ENCODE results near the gene RPTOR. TPM values are rescaled to one million over a fixed set of nuclear protein-coding genes. Genes with fewer than 3 reads are reported as not detected.

RPTOR gene
- total RNA-seq, 4 donors from 2014 or later = 34.1 to 65.8 (median 43.6) TPM

DNA sequence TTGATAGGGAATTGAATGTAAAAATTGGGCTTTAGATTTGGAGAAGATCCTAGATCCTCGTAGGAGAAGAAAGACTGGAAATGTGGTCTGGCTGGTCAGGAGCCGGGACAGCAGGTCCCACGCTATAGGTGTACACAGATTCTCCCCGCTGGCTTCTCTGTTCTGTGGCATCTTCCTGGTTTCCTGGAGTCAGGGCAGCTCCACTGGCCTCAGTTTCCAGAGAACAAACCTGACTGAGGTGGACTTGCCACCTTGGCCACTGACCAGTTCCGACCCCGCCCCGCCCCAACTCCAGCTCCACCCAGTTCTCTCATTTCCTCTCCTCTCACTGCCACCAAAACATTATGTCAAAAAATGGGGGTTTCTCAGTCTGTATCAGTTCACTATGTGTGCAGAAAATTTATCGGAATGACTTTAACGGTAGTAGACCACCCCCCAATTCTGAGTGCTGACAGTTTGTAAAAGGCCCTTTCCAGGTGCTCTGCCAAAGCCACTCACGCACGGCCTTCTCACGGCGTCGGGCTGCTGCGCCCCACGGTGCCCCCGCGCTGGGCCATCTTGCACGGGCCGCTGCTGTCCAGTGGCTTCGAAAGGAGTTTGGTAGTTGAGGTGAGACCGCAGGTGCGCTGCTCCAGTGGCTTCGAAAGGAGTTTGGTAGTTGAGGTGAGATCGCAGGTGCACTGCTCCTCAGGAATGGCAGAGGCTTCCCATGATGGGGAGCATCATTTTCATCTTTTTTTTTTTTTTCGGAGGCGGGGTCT lies 285.6 kb downstream of the RPTOR start:
- 96% methylated on average over 27 of the region's 27 CpGs for WGBS
- H3K4me1 ChIP-seq = peaks cover 16 to 46% (median 33%) of the 10 kb centered on the region in 4 donors
- no peak for DNase-seq (ENCODE audit: extremely low spot score)
- no peaks in the 10 kb centered on the region for H3K9me3 ChIP-seq
- no peak overlapping the region for H3K4me3 ChIP-seq
- H3K27me3 ChIP-seq = no peaks in the 10 kb centered on the region
- intact Hi-C loops (cut with DNase I) = loop anchor here (10.0 kb wide), 1 partner anchor 55 kb away; no protein-coding TSS in a partner anchor
- peaks cover 0 to 32% (median 24%) of the 10 kb centered on the region in 4 donors for H3K36me3 ChIP-seq
- H3K27ac ChIP-seq (replicated peaks in 1 of 4) = no peak overlapping the region
- TF ChIP-seq, protein P1, sequence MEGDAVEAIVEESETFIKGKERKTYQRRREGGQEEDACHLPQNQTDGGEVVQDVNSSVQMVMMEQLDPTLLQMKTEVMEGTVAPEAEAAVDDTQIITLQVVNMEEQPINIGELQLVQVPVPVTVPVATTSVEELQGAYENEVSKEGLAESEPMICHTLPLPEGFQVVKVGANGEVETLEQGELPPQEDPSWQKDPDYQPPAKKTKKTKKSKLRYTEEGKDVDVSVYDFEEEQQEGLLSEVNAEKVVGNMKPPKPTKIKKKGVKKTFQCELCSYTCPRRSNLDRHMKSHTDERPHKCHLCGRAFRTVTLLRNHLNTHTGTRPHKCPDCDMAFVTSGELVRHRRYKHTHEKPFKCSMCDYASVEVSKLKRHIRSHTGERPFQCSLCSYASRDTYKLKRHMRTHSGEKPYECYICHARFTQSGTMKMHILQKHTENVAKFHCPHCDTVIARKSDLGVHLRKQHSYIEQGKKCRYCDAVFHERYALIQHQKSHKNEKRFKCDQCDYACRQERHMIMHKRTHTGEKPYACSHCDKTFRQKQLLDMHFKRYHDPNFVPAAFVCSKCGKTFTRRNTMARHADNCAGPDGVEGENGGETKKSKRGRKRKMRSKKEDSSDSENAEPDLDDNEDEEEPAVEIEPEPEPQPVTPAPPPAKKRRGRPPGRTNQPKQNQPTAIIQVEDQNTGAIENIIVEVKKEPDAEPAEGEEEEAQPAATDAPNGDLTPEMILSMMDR (IDR thresholded peaks at IDR 0.05) = no peak
- TF ChIP-seq POLR2AphosphoS5 (IDR thresholded peaks at IDR 0.05) (no peak), EP300 (IDR thresholded peaks at IDR 0.05) (no peak), POLR2A (IDR thresholded peaks at IDR 0.05; ENCODE audit: low read depth) (no peak)

DNA sequence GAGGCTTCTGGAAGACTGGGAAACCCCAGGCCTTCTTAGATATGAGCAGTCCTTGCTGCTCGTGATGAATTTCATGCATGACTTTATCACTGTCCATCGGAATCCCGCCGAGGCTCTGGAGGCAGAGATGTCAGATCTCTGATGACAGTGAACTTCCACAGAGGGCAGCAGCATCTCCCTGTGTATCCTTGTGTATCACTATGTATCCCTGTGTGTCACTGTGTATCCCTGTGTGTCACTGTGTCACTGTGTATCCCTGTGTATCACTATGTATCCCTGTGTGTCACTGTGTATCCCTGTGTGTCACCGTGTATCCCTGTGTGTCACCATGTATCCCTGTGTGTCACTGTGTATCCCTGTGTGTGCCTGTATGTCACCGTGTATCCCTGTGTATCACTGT lies 286.9 kb downstream of the RPTOR start:
- Histone ChIP-seq H3K4me1 (peaks cover 16 to 41% (median 32%) of the 10 kb centered on the region in 4 donors), H3K27me3 (no peaks in the 10 kb centered on the region), H3K9me3 (no peaks in the 10 kb centered on the region), H3K4me3 (no peak overlapping the region), H3K36me3 (peaks cover 0 to 19% (median 11%) of the 10 kb centered on the region in 4 donors), H3K27ac (replicated peaks in 1 of 4) (peak overlapping the region in 2 of 4 donors; percentile 84 to 94)
- intact Hi-C loops (cut with DNase I) = loop anchor here (10.0 kb wide), 1 partner anchor 57 kb away; no protein-coding TSS in a partner anchor
- no peak for DNase-seq (ENCODE audit: extremely low spot score)
- TF ChIP-seq POLR2AphosphoS5 (IDR thresholded peaks at IDR 0.05) = no peak
- TF ChIP-seq, protein P1 (IDR thresholded peaks at IDR 0.05) = no peak
- no peak for TF ChIP-seq POLR2A (IDR thresholded peaks at IDR 0.05; ENCODE audit: low read depth)
- TF ChIP-seq EP300 (IDR thresholded peaks at IDR 0.05) = no peak
- WGBS = 86% methylated on average over 6 of the region's 6 CpGs

DNA sequence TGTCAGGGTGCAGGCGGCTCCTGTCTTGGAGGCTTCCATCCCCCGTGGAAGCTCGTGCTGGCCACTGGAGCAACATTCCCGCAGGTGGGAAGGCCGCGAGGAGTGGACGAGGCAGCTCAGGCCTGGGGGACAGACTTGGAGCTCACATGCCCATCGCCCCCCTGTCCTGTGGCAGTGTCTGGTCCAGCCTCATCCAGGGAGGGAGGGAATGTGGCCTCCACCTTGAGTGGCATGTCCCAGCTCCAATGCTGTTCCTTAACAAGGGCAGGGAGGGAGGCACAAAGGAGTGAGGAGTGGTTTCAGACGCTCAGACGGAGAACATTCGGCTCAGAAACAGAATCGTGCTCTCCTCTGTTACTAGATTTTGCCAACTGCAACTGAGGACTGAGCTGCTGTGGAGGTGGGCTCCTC lies 287.6 kb downstream of the RPTOR start:
- no peak for TF ChIP-seq POLR2A (IDR thresholded peaks at IDR 0.05; ENCODE audit: low read depth)
- peak; percentile 83 to 84 for TF ChIP-seq POLR2AphosphoS5 (IDR thresholded peaks at IDR 0.05)
- TF ChIP-seq, protein P1 (IDR thresholded peaks at IDR 0.05) = no peak
- no peak for TF ChIP-seq EP300 (IDR thresholded peaks at IDR 0.05)
- Histone ChIP-seq H3K27ac (replicated peaks in 1 of 4) (peak overlapping the region; percentile 84 to 94 (median 86)), H3K36me3 (peaks cover 0 to 12% (median 5%) of the 10 kb centered on the region in 4 donors), H3K4me3 (peak overlapping the region; percentile 53 to 67 (median 58)), H3K27me3 (no peaks in the 10 kb centered on the region), H3K4me1 (peaks cover 16 to 33% (median 26%) of the 10 kb centered on the region in 4 donors), H3K9me3 (no peaks in the 10 kb centered on the region)
- no peak for DNase-seq (ENCODE audit: extremely low spot score)
- intact Hi-C loops (cut with DNase I) = loop anchor here (10.0 kb wide), 1 partner anchor 57 kb away; no protein-coding TSS in a partner anchor
- WGBS = 19% methylated on average over 5 of the region's 12 CpGs

DNA sequence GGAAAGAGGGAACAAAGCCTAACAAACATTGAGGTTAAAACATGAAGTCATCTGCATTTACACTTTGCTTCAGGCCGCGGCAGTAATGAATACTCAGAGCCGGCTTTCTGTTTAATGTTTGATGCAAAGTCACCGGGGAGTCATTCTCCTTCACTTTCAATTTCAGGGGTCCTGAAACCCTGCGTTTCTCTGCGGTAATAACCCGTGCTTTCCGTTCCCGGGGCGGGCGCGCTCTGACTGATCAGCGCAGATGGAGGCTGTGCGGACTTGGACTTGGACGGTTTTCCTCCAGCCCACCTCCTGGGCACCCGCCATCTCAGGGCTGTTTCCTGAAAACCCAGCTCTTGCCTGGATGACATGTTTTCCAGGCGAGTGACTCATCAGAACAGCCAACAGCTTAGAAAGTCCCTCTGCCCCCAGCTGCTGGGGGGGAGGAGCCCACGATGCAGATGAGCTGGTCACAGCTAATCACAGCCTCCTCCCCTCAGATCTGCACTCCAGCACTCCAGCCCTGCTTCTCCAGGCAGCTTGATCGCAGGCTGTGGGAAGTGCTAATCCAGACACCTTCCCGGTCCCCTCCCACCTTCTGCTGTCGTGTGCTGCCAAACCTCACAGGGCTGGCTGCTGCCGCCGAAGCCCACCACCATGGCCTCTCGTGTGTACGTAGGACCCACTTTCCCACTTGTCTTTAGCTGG lies 288.4 kb downstream of the RPTOR start:
- intact Hi-C loops (cut with DNase I) = loop anchor here (10.0 kb wide), 1 partner anchor 58 kb away; no protein-coding TSS in a partner anchor
- Histone ChIP-seq H3K9me3 (no peaks in the 10 kb centered on the region), H3K27ac (replicated peaks in 1 of 4) (peak overlapping the region; percentile 84 to 94 (median 86)), H3K27me3 (no peaks in the 10 kb centered on the region), H3K4me1 (peaks cover 16 to 29% (median 23%) of the 10 kb centered on the region in 4 donors), H3K4me3 (peak overlapping the region; percentile 53 to 67 (median 58)), H3K36me3 (peaks cover 4 to 13% (median 7%) of the 10 kb centered on the region in 4 donors)
- DNase-seq (ENCODE audit: extremely low spot score) = peak; percentile 96
- TF ChIP-seq POLR2AphosphoS5 (IDR thresholded peaks at IDR 0.05) = peak; percentile 90 to 94
- TF ChIP-seq POLR2A (IDR thresholded peaks at IDR 0.05; ENCODE audit: low read depth) = peak; percentile 14
- peak; percentile 6 for TF ChIP-seq EP300 (IDR thresholded peaks at IDR 0.05)
- TF ChIP-seq, protein P1 (IDR thresholded peaks at IDR 0.05) = no peak
- 3% methylated on average over 22 of the region's 25 CpGs for WGBS

All from esophagus muscularis mucosa (tissue), 4 donors.